Duodenal mucosa (tissue), 2 donors: ENCODE results near the gene DUSP22.

Source experiments
- H3K27ac ChIP-seq: one replicate; pipeline ENCODE4 v1.7.0; 2013; ENCODE audit warnings: low read depth, low read length
- H3K27me3 ChIP-seq, 2 donors: one replicate each; pipeline ENCODE4 v1.7.0; 2013; ENCODE audit warnings: low read length in 2 of 2, control low read depth in 1 of 2; ENCODE audit not compliant: insufficient read depth in 2 of 2, control insufficient read depth in 1 of 2
- H3K36me3 ChIP-seq, 2 donors: one replicate each; pipeline ENCODE4 v1.7.0; 2013; ENCODE audit warnings: low read length in 2 of 2, control low read depth in 1 of 2; ENCODE audit not compliant: insufficient read depth in 2 of 2, control insufficient read depth in 1 of 2
- H3K4me1 ChIP-seq, 2 donors: one replicate each; pipeline ENCODE4 v1.7.0; 2013; ENCODE audit warnings: low read length in 2 of 2, control low read depth in 1 of 2; ENCODE audit not compliant: insufficient read depth in 2 of 2, control insufficient read depth in 1 of 2
- H3K4me3 ChIP-seq, 2 donors: one replicate each; pipeline ENCODE4 v1.7.0; 2013; ENCODE audit warnings: low read length in 2 of 2, low read depth in 1 of 2
- H3K9ac ChIP-seq, 2 donors: one replicate each; pipeline ENCODE4 v1.7.0; 2013; ENCODE audit warnings: low read length in 2 of 2, low read depth in 1 of 2
- H3K9me3 ChIP-seq, 2 donors: one replicate each; pipeline ENCODE4 v1.7.0; 2013; ENCODE audit warnings: low read length in 2 of 2, control low read depth in 1 of 2; ENCODE audit not compliant: control insufficient read depth in 1 of 2

The DUSP22 gene

DNA sequence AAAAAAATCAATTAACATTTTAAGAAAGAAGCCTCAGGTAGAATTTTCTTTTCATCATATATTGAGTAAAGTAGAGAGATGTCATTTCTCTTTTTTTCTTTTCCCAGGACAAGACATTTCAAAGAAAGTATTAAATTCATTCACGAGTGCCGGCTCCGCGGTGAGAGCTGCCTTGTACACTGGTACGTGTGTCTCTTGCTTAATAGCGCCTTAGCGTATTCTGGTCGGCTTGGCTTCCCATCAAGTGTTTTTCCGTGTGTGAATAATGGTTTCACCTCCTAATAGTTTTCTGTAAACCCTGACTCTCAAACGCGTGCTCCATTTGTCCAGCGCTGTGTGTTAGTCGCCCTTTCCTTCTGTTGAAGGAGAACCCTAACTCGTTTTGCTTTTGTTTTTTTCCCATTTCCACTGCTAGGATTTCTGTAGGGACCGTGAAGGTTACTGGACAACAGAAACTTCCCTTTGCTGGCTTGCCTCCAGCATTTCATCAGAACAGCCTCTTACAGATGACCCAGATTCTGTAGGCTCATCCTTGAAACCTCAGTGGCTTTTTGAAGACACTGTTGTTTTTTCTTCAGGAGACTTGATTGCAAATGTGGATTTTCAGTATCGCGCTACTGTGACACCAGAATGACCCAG is 53.6 kb downstream of the DUSP22 start:
- Histone ChIP-seq H3K4me1 (peaks cover 0 to 25% of the 10 kb centered on the region in 2 donors), H3K27me3 (no peaks in the 10 kb centered on the region), H3K9ac (no peak overlapping the region), H3K27ac (no peak overlapping the region), H3K9me3 (peaks cover 0 to 10% of the 10 kb centered on the region in 2 donors), H3K36me3 (peaks cover 7 to 24% of the 10 kb centered on the region in 2 donors), H3K4me3 (no peak overlapping the region)

DNA sequence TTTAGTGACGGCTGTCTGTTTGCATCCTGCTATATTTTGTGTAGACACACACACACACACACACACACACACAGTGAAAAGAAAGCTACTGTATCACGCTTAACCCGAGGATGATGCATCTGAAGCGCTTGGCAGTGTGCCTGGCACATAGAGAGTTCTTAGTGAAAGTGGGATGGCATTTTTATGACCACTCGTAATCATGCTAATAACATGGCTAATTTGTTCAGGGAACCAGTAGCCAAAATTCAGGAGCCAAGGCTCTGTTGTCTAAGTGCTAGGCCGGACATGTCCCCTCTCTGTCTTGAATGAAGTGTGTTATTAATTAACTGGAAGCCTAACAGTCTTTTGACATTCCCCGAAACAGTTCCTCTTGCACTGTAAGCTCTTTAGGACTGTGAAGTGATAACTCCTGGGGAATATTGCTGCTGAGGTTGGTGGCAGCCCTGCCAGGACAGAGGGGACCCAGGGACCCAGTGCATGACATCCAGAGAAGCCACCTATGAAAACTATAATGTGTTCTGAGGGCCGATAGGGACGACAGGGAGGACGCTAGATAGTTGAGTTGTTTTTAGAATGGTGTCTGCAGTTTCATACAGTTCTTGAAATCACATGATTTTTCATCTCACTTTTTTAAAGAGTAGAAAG is 54.2 kb downstream of the DUSP22 start:
- Histone ChIP-seq H3K27ac (no peak overlapping the region), H3K36me3 (peaks cover 7 to 27% of the 10 kb centered on the region in 2 donors), H3K9me3 (peaks cover 0 to 9% of the 10 kb centered on the region in 2 donors), H3K4me3 (no peak overlapping the region), H3K4me1 (peaks cover 0 to 20% of the 10 kb centered on the region in 2 donors), H3K9ac (no peak overlapping the region), H3K27me3 (no peaks in the 10 kb centered on the region)

DNA sequence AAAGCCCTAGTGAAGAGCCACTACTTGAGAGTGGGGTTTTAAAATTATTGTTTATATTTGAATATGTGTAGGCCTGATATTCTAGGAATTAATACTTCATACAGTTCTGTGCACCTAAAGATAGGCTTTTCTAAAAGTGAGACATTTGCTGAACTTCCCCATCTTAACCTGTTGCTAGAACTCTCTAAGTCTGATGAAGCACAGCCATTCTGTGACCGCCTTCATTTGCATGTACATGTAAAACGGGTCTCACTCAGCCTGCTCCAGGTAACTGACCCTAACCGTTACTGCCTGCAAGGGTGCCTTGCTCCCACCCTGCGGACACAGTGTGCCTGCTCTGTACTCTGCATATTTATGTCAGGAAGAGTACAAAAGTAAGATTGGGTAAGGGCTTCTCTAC is 54.9 kb downstream of the DUSP22 start:
- Histone ChIP-seq H3K4me1 (peaks cover 0 to 17% of the 10 kb centered on the region in 2 donors), H3K4me3 (no peak overlapping the region), H3K36me3 (peaks cover 7 to 29% of the 10 kb centered on the region in 2 donors), H3K9ac (no peak overlapping the region), H3K9me3 (peaks cover 0 to 9% of the 10 kb centered on the region in 2 donors), H3K27me3 (no peaks in the 10 kb centered on the region), H3K27ac (no peak overlapping the region)

DNA sequence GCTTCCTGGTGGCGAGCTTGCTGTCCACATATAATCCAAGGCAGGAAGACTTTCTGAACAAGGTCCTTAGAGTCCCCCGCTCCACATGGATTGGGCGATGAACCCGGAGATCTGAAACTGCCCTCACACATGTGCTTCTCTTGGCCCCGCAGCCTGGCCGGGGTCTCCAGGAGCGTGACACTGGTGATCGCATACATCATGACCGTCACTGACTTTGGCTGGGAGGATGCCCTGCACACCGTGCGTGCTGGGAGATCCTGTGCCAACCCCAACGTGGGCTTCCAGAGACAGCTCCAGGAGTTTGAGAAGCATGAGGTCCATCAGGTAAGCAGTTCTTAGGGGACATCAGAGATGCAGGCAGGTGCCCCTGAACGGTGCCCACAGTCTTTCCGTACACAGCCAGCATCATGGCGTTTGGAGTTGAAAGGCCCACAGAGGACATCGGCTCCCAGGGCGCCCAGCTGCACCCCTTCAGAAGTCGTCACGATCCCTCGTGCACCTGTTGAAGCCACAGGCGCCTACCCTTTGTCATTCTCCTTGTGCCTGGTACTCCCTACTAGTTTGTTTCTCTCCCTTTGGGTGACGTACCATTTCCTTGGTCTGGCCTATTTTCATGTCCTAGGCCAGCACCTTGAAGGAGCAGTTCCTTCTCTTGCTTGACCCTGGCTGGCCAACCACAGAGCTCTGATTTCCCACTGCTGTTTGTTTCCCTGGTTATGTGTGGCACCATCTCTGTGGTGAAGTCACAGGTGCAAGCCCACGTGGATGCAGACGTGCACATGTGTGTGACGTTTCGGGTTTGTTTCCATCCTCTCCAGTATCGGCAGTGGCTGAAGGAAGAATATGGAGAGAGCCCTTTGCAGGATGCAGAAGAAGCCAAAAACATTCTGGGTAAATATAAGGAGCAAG is 55.9 kb downstream of the DUSP22 start:
- peaks cover 0 to 8% of the 10 kb centered on the region in 2 donors for H3K4me1 ChIP-seq
- H3K27ac ChIP-seq: no peak overlapping the region
- peaks cover 7 to 31% of the 10 kb centered on the region in 2 donors for H3K36me3 ChIP-seq
- no peaks in the 10 kb centered on the region for H3K27me3 ChIP-seq
- peaks cover 0 to 12% of the 10 kb centered on the region in 2 donors for H3K9me3 ChIP-seq
- H3K9ac ChIP-seq: no peak overlapping the region
- H3K4me3 ChIP-seq: no peak overlapping the region

DNA sequence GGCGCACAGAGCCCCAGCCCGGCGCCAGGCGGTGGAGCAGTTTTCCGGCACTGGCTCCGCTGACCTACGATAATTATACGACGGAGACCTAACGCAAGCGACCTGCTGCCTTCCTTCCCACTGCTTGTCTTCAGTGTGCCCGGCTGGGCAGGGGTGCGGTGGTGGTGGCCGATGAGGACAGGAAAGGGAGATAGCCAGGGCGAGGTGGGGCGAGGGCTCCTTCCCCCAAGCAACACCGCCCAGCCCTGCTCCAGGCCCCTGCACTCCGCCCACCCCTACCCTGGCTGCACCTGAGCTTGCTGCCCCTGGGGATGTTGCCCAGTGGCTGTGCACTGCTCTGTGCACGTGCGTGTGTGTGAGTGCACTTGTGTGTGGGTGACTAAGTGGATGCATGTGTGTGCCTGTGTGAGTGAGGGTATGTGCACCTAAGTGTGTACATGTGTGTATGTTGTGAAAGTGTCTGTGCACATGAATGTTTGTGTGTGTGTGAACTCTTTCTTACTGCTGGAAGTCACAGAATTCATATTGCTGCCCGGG is 56.6 kb downstream of the DUSP22 start:
- H3K27ac ChIP-seq: no peak overlapping the region
- peaks cover 0 to 6% of the 10 kb centered on the region in 2 donors for H3K4me1 ChIP-seq
- H3K27me3 ChIP-seq: no peaks in the 10 kb centered on the region
- peaks cover 7 to 31% of the 10 kb centered on the region in 2 donors for H3K36me3 ChIP-seq
- no peak overlapping the region for H3K4me3 ChIP-seq
- H3K9ac ChIP-seq: no peak overlapping the region
- peaks cover 0 to 10% of the 10 kb centered on the region in 2 donors for H3K9me3 ChIP-seq

DNA sequence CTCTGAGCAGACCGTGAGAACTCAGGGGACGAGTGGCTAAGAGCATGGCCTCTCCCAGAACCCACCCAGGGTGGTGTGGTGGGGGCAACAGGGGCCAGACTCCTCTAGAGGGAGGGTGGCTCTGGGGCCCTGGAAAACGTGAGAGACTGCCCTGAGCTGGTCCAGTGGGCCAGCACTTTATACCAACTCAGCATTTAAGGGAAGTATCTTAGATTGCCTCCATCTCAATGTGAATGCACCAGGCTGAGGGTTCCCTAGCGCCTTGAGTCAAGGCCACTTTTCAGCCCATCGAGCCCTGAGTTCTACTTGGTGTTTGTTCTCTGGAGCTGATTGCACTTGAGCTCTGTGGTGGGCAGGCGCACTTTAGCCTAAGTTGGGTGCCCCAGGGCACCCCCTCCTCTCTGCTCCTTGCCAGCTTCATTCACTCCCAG is 57.2 kb downstream of the DUSP22 start:
- H3K27me3 ChIP-seq: no peaks in the 10 kb centered on the region
- H3K4me1 ChIP-seq: peaks cover 0 to 6% of the 10 kb centered on the region in 2 donors
- peaks cover 0 to 10% of the 10 kb centered on the region in 2 donors for H3K9me3 ChIP-seq
- no peak overlapping the region for H3K9ac ChIP-seq
- peaks cover 7 to 31% of the 10 kb centered on the region in 2 donors for H3K36me3 ChIP-seq
- no peak overlapping the region for H3K27ac ChIP-seq
- H3K4me3 ChIP-seq: no peak overlapping the region

DNA sequence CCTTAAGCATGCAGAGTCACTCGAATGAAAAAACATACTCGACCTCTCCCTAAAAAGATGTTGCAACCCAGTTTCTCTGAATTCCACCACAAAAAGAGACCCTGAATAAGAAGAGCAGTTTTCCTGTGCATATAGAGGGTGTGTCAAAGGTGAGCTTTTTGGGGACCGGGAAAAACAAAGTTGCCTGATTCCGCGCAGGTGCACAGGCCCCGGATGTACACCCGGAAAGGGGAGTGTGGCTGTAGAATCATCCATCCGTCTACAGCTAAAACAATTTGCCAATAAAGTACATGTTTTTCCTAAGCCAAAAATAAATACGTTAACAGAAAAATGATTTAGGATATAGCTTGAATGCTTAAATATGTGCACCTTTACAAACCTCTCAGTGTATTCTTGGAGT is 58.1 kb downstream of the DUSP22 start:
- H3K4me3 ChIP-seq: no peak overlapping the region
- H3K36me3 ChIP-seq: peaks cover 7 to 31% of the 10 kb centered on the region in 2 donors

DNA sequence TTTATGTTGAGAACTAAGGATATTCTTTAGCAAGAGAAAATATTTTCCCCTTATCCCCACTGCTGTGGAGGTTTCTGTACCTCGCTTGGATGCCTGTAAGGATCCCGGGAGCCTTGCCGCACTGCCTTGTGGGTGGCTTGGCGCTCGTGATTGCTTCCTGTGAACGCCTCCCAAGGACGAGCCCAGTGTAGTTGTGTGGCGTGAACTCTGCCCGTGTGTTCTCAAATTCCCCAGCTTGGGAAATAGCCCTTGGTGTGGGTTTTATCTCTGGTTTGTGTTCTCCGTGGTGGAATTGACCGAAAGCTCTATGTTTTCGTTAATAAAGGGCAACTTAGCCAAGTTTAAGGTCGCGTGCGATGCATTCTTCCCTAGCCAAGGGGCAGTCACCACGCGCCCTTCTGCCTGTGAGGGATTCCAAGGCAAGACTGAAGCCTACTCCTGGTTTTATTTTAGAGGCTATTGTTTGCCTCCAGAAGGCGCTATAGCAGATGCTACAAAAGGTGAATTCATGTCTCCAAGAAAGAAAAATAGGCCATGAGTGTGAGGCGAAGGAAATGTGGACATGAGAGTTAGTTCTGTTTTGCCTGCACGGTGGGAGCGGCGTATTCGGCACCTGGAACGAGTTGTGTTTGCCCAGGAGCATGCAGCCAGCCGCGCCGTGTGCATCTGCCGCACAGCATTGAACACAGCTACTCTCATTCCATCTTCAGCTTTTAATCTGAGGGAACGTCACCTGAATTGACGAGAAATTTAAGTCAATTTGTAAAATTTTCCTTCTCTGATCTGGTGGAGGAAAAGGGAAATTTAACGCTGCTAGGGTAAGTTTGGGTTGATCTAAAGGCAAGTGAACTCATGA is 59.0 kb downstream of the DUSP22 start:
- Histone ChIP-seq H3K4me3 (no peak overlapping the region), H3K4me1 (peaks cover 0 to 6% of the 10 kb centered on the region in 2 donors), H3K9ac (no peak overlapping the region), H3K27me3 (no peaks in the 10 kb centered on the region), H3K27ac (no peak overlapping the region), H3K9me3 (peaks cover 0 to 10% of the 10 kb centered on the region in 2 donors), H3K36me3 (peaks cover 7 to 31% of the 10 kb centered on the region in 2 donors)

More for the DNA sequence above, 58.1 kb downstream of the DUSP22 start:
- Histone ChIP-seq H3K9ac (no peak overlapping the region), H3K9me3 (peaks cover 0 to 10% of the 10 kb centered on the region in 2 donors), H3K4me1 (peaks cover 0 to 6% of the 10 kb centered on the region in 2 donors), H3K27ac (no peak overlapping the region), H3K27me3 (no peaks in the 10 kb centered on the region)

DNA sequence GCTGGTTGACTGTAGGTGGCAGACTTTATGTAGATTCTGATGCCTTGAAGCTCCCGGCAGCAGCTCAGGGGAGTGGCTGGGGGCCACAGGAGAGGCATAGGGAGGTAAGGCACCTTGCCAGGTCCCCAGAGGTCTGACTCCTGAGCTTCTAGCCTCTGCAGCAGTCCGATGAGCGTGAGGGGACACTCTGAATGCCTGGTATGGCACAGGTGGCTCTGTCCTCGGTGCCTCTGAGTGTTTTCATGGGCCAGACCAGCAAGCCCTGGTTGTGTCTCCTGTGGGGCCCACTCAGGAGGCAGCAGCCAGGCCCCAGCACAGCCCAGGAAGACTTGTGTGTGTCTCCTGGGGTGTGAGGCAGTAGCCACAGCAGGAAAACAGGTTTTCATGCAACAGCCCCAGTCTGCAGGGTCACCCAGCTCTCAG is 59.6 kb downstream of the DUSP22 start:
- H3K27me3 ChIP-seq: no peaks in the 10 kb centered on the region
- no peak overlapping the region for H3K9ac ChIP-seq
- H3K27ac ChIP-seq: no peak overlapping the region
- peaks cover 0 to 10% of the 10 kb centered on the region in 2 donors for H3K9me3 ChIP-seq
- H3K4me3 ChIP-seq: no peak overlapping the region
- peaks cover 0 to 6% of the 10 kb centered on the region in 2 donors for H3K4me1 ChIP-seq
- H3K36me3 ChIP-seq: peaks cover 7 to 31% of the 10 kb centered on the region in 2 donors
